ENCODE results near the gene SHROOM2.
A peak's percentile ranks its signal among the peaks of the same experiment; 100 is the strongest.

The SHROOM2 gene

GRCh38 chrX:9829308-9830267 is 43.4 kb downstream of the SHROOM2 start:
- H3K36me3 ChIP-seq (replicated peaks), result no peaks in the 10 kb centered on the region
- H3K4me3 ChIP-seq, result no peak overlapping the region
- no peaks in the 10 kb centered on the region for H3K9me3 ChIP-seq
- no peaks in the 10 kb centered on the region for H3K4me1 ChIP-seq
- in situ Hi-C loops (cut with MboI; ENCODE audit: low sequenced_read_pairs), result no loop called here
- no peak for DNase-seq (ENCODE audit: low spot score in 2 of 2)
- H3K27me3 ChIP-seq (ENCODE audit: low read depth), result no peaks in the 10 kb centered on the region

GRCh38 chrX:9832811-9833210 is 46.6 kb downstream of the SHROOM2 start:
- Histone ChIP-seq H3K4me1 (no peaks in the 10 kb centered on the region), H3K27me3 (ENCODE audit: low read depth) (no peaks in the 10 kb centered on the region), H3K36me3 (replicated peaks) (no peaks in the 10 kb centered on the region), H3K9me3 (no peaks in the 10 kb centered on the region), H3K4me3 (no peak overlapping the region)
- no peak for DNase-seq (ENCODE audit: low spot score in 2 of 2)
- in situ Hi-C loops (cut with MboI; ENCODE audit: low sequenced_read_pairs), result no loop called here

- DNase-seq (ENCODE audit: low spot score in 2 of 2), result no peak
- Histone ChIP-seq H3K4me1 (no peaks in the 10 kb centered on the region), H3K9me3 (no peaks in the 10 kb centered on the region), H3K27me3 (ENCODE audit: low read depth) (no peaks in the 10 kb centered on the region), H3K4me3 (no peak overlapping the region), H3K36me3 (replicated peaks) (no peaks in the 10 kb centered on the region)
- in situ Hi-C loops (cut with MboI; ENCODE audit: low sequenced_read_pairs), result no loop called here
Observed at GRCh38 chrX:9835585-9836210, 49.5 kb downstream of the SHROOM2 start.

GRCh38 chrX:9842541-9842940 is 56.3 kb downstream of the SHROOM2 start:
- in situ Hi-C loops (cut with MboI; ENCODE audit: low sequenced_read_pairs), result no loop called here

GRCh38 chrX:9844936-9845577 is 58.8 kb downstream of the SHROOM2 start:
- Histone ChIP-seq H3K4me1 (no peaks in the 10 kb centered on the region; the same call in 1 of the 2 replicates), H3K4me3 (no peak overlapping the region), H3K27me3 (ENCODE audit: low read depth) (no peaks in the 10 kb centered on the region), H3K36me3 (replicated peaks) (no peaks in the 10 kb centered on the region), H3K9me3 (no peaks in the 10 kb centered on the region)
- in situ Hi-C loops (cut with MboI; ENCODE audit: low sequenced_read_pairs), result no loop called here
- no peak for DNase-seq (ENCODE audit: low spot score in 2 of 2)

More at GRCh38 chrX:9842541-9842940, 56.3 kb downstream of the SHROOM2 start:
- peak in 1 of 2 experiments; percentile 13 for DNase-seq (ENCODE audit: low spot score in 2 of 2)
- no peaks in the 10 kb centered on the region for H3K27me3 ChIP-seq (ENCODE audit: low read depth)
- no peaks in the 10 kb centered on the region for H3K9me3 ChIP-seq
- H3K4me1 ChIP-seq, result no peaks in the 10 kb centered on the region; the same call in 1 of the 2 replicates
- H3K4me3 ChIP-seq, result no peak overlapping the region
- H3K36me3 ChIP-seq (replicated peaks), result no peaks in the 10 kb centered on the region

GRCh38 chrX:9845578-9845952 is 59.3 kb downstream of the SHROOM2 start:
- Histone ChIP-seq H3K4me1 (no peaks in the 10 kb centered on the region; the same call in 1 of the 2 replicates), H3K4me3 (no peak overlapping the region), H3K27me3 (ENCODE audit: low read depth) (no peaks in the 10 kb centered on the region), H3K36me3 (replicated peaks) (no peaks in the 10 kb centered on the region), H3K9me3 (no peaks in the 10 kb centered on the region)
- no peak for DNase-seq (ENCODE audit: low spot score in 2 of 2)
- in situ Hi-C loops (cut with MboI; ENCODE audit: low sequenced_read_pairs), result no loop called here

GRCh38 chrX:9846631-9847030 is 60.4 kb downstream of the SHROOM2 start:
- no peaks in the 10 kb centered on the region for H3K27me3 ChIP-seq (ENCODE audit: low read depth)

GRCh38 chrX:9847071-9847470 is 60.8 kb downstream of the SHROOM2 start:
- H3K27me3 ChIP-seq (ENCODE audit: low read depth), result no peaks in the 10 kb centered on the region
- no peaks in the 10 kb centered on the region; the same call in 1 of the 2 replicates for H3K4me1 ChIP-seq
- in situ Hi-C loops (cut with MboI; ENCODE audit: low sequenced_read_pairs), result no loop called here
- DNase-seq (ENCODE audit: low spot score in 2 of 2), result no peak
- H3K9me3 ChIP-seq, result no peaks in the 10 kb centered on the region
- no peak overlapping the region for H3K4me3 ChIP-seq
- H3K36me3 ChIP-seq (replicated peaks), result no peaks in the 10 kb centered on the region

More at GRCh38 chrX:9846631-9847030, 60.4 kb downstream of the SHROOM2 start:
- Histone ChIP-seq H3K4me1 (no peaks in the 10 kb centered on the region; the same call in 1 of the 2 replicates), H3K9me3 (no peaks in the 10 kb centered on the region), H3K36me3 (replicated peaks) (no peaks in the 10 kb centered on the region), H3K4me3 (no peak overlapping the region)
- DNase-seq (ENCODE audit: low spot score in 2 of 2), result no peak
- in situ Hi-C loops (cut with MboI; ENCODE audit: low sequenced_read_pairs), result no loop called here

GRCh38 chrX:9848718-9849479 is 62.7 kb downstream of the SHROOM2 start:
- no peaks in the 10 kb centered on the region for H3K9me3 ChIP-seq
- H3K27me3 ChIP-seq (ENCODE audit: low read depth), result no peaks in the 10 kb centered on the region
- in situ Hi-C loops (cut with MboI; ENCODE audit: low sequenced_read_pairs), result no loop called here
- no peak for DNase-seq (ENCODE audit: low spot score in 2 of 2)
- no peaks in the 10 kb centered on the region for H3K36me3 ChIP-seq (replicated peaks)
- no peaks in the 10 kb centered on the region; the same call in 1 of the 2 replicates for H3K4me1 ChIP-seq
- H3K4me3 ChIP-seq, result no peak overlapping the region

- Histone ChIP-seq H3K9me3 (no peaks in the 10 kb centered on the region), H3K4me3 (no peak overlapping the region), H3K27me3 (ENCODE audit: low read depth) (no peaks in the 10 kb centered on the region), H3K4me1 (peaks cover 16% of the 10 kb centered on the region), H3K36me3 (replicated peaks) (no peaks in the 10 kb centered on the region)
- in situ Hi-C loops (cut with MboI; ENCODE audit: low sequenced_read_pairs), result no loop called here
- no peak for DNase-seq (ENCODE audit: low spot score in 2 of 2)
Observed at GRCh38 chrX:9851890-9852289, 65.7 kb downstream of the SHROOM2 start.

GRCh38 chrX:9853307-9853706 is 67.1 kb downstream of the SHROOM2 start:
- Histone ChIP-seq H3K4me3 (no peak overlapping the region), H3K4me1 (peaks cover 19% of the 10 kb centered on the region), H3K9me3 (no peaks in the 10 kb centered on the region), H3K27me3 (ENCODE audit: low read depth) (no peaks in the 10 kb centered on the region), H3K36me3 (replicated peaks) (no peaks in the 10 kb centered on the region)
- in situ Hi-C loops (cut with MboI; ENCODE audit: low sequenced_read_pairs), result no loop called here
- no peak for DNase-seq (ENCODE audit: low spot score in 2 of 2)

- Histone ChIP-seq H3K9me3 (no peaks in the 10 kb centered on the region), H3K36me3 (replicated peaks) (no peaks in the 10 kb centered on the region), H3K4me3 (no peak overlapping the region), H3K27me3 (ENCODE audit: low read depth) (no peaks in the 10 kb centered on the region), H3K4me1 (peaks cover 19% of the 10 kb centered on the region)
- in situ Hi-C loops (cut with MboI; ENCODE audit: low sequenced_read_pairs), result no loop called here
- DNase-seq (ENCODE audit: low spot score in 2 of 2), result peak in 1 of 2 experiments; percentile 80
Observed at GRCh38 chrX:9855561-9856283, 69.5 kb downstream of the SHROOM2 start.

GRCh38 chrX:9856588-9856987 is 70.4 kb downstream of the SHROOM2 start:
- in situ Hi-C loops (cut with MboI; ENCODE audit: low sequenced_read_pairs), result no loop called here
- peaks cover 19% of the 10 kb centered on the region for H3K4me1 ChIP-seq
- peak; percentile 50 to 61 for DNase-seq (ENCODE audit: low spot score in 2 of 2)

More at GRCh38 chrX:9856588-9856987, 70.4 kb downstream of the SHROOM2 start:
- Histone ChIP-seq H3K27me3 (ENCODE audit: low read depth) (no peaks in the 10 kb centered on the region), H3K36me3 (replicated peaks) (no peaks in the 10 kb centered on the region), H3K4me3 (no peak overlapping the region), H3K9me3 (no peaks in the 10 kb centered on the region)
